ENCODE measurements around the gene MACROD1. TPM values are rescaled to one million over a fixed set of nuclear protein-coding genes. Genes with fewer than 3 reads are reported as not detected.

Gene MACROD1
- total and polyA plus RNA-seq, 7 donors: 14.2 to 33.9 (median 23.3) TPM

GRCh38 chr11:64027651-64028397 lies 138.1 kb downstream of the MACROD1 start:
- 46 to 75% methylated on average over 20 of the region's 20 CpGs for WGBS, 2 donors
- Histone ChIP-seq H3K27me3 (peaks cover 0 to 12% (median 0%) of the 10 kb centered on the region in 3 donors), H3K27ac (no peak overlapping the region), H3K4me1 (peaks cover 0 to 10% (median 8%) of the 10 kb centered on the region in 4 donors), H3K36me3 (no peaks in the 10 kb centered on the region), H3K9me3 (no peaks in the 10 kb centered on the region), H3K4me3 (peak overlapping the region in 1 of 4 donors; percentile 5)
- intact Hi-C loops (cut with DNase I): no loop called here
- TF ChIP-seq POLR2A (IDR thresholded peaks at IDR 0.05) (no peak), CTCF (IDR thresholded peaks at IDR 0.05) (no peak), POLR2AphosphoS5 (IDR thresholded peaks at IDR 0.05) (no peak), EP300 (IDR thresholded peaks at IDR 0.05) (no peak)
- no peak for DNase-seq

- H3K4me3 ChIP-seq: no peak overlapping the region
- intact Hi-C loops (cut with DNase I): no loop called here
- H3K4me1 ChIP-seq: peaks cover 0 to 10% (median 8%) of the 10 kb centered on the region in 4 donors
- 85 to 86% methylated on average over 7 of the region's 7 CpGs for WGBS, 2 donors
- DNase-seq: no peak
- no peaks in the 10 kb centered on the region for H3K36me3 ChIP-seq
- TF ChIP-seq CTCF (IDR thresholded peaks at IDR 0.05): no peak
- TF ChIP-seq EP300 (IDR thresholded peaks at IDR 0.05): no peak
- TF ChIP-seq POLR2A (IDR thresholded peaks at IDR 0.05): no peak
- TF ChIP-seq POLR2AphosphoS5 (IDR thresholded peaks at IDR 0.05): no peak
- peaks cover 0 to 12% (median 0%) of the 10 kb centered on the region in 3 donors for H3K27me3 ChIP-seq
- no peak overlapping the region for H3K27ac ChIP-seq
- H3K9me3 ChIP-seq: no peaks in the 10 kb centered on the region
These were observed 139.2 kb downstream of the MACROD1 start for GRCh38 chr11:64026575-64027205.

GRCh38 chr11:64025205-64025604 lies 140.7 kb downstream of the MACROD1 start:
- peaks cover 0 to 12% (median 0%) of the 10 kb centered on the region in 3 donors for H3K27me3 ChIP-seq
- WGBS, 2 donors: 90 to 91% methylated on average over 4 of the region's 4 CpGs
- no peak for DNase-seq
- no peak for TF ChIP-seq CTCF (IDR thresholded peaks at IDR 0.05)
- TF ChIP-seq POLR2AphosphoS5 (IDR thresholded peaks at IDR 0.05): no peak
- no peak for TF ChIP-seq EP300 (IDR thresholded peaks at IDR 0.05)
- TF ChIP-seq POLR2A (IDR thresholded peaks at IDR 0.05): no peak
- intact Hi-C loops (cut with DNase I): no loop called here
- H3K4me3 ChIP-seq: no peak overlapping the region
- peaks cover 0 to 10% (median 8%) of the 10 kb centered on the region in 4 donors for H3K4me1 ChIP-seq
- no peaks in the 10 kb centered on the region for H3K9me3 ChIP-seq
- H3K27ac ChIP-seq: no peak overlapping the region
- no peaks in the 10 kb centered on the region for H3K36me3 ChIP-seq

- H3K9me3 ChIP-seq: no peaks in the 10 kb centered on the region
- H3K4me1 ChIP-seq: peaks cover 0 to 10% (median 8%) of the 10 kb centered on the region in 4 donors
- H3K27ac ChIP-seq: peak overlapping the region in 2 of 4 donors; percentile 4 to 38
- WGBS, 2 donors: 85 to 88% methylated on average over 20 of the region's 20 CpGs
- H3K4me3 ChIP-seq: no peak overlapping the region
- no peak for DNase-seq
- no peak for TF ChIP-seq POLR2A (IDR thresholded peaks at IDR 0.05)
- no peak for TF ChIP-seq POLR2AphosphoS5 (IDR thresholded peaks at IDR 0.05)
- TF ChIP-seq EP300 (IDR thresholded peaks at IDR 0.05): no peak
- no peaks in the 10 kb centered on the region for H3K36me3 ChIP-seq
- H3K27me3 ChIP-seq: peaks cover 0 to 12% (median 0%) of the 10 kb centered on the region in 3 donors
- intact Hi-C loops (cut with DNase I): no loop called here
These were observed 141.9 kb downstream of the MACROD1 start for GRCh38 chr11:64023712-64024710.
